Astrocyte (in vitro differentiated cells and primary cell): ENCODE data around the gene MAN1A1. TPM values are rescaled to one million over a fixed set of nuclear protein-coding genes. Genes with fewer than 3 reads are reported as not detected.

Experiments
- DNase-seq: peaks from one replicate; pipeline ENCODE4 v3.0.0-alpha.2; 2010; ENCODE audit warnings: low read depth
- FAIRE-seq: peaks from 2 replicates; lab custom pipeline; 2011; peaks lifted over from hg19 to GRCh38; lab: Jason Lieb, UNC
- H2AFZ ChIP-seq: 2 replicates; pipeline ENCODE4 v1.6.0; 2012; ENCODE audit warnings: low read depth, low read length, inconsistent platforms
- H3K27ac ChIP-seq: 2 replicates; pipeline ENCODE4 v1.5.1; 2011; ENCODE audit warnings: low read depth, low read length, inconsistent platforms
- H3K27me3 ChIP-seq: 2 replicates; pipeline ENCODE4 v1.6.0; 2011; ENCODE audit warnings: low read length, inconsistent platforms; ENCODE audit not compliant: insufficient read depth
- H3K36me3 ChIP-seq: 2 replicates; pipeline ENCODE4 v1.5.1; 2011; ENCODE audit warnings: low read length, inconsistent platforms; ENCODE audit not compliant: insufficient read depth
- H3K4me1 ChIP-seq: 2 replicates; pipeline ENCODE4 v1.5.1; 2011; ENCODE audit warnings: low read length, inconsistent platforms; ENCODE audit not compliant: insufficient read depth
- H3K4me2 ChIP-seq: 2 replicates; pipeline ENCODE4 v1.6.0; 2012; ENCODE audit warnings: low read length, inconsistent platforms
- H3K4me3 ChIP-seq: 2 replicates; pipeline ENCODE4 v1.5.1; 2011; ENCODE audit warnings: low read depth, mild to moderate bottlenecking, low read length, inconsistent platforms; ENCODE audit not compliant: insufficient read depth
- H3K79me2 ChIP-seq: 2 replicates; pipeline ENCODE4 v1.6.0; 2012; ENCODE audit warnings: mild to moderate bottlenecking, low read length, inconsistent platforms; ENCODE audit not compliant: insufficient read depth
- H3K9ac ChIP-seq: 2 replicates; pipeline ENCODE4 v1.6.0; 2012; ENCODE audit warnings: mild to moderate bottlenecking, low read length, inconsistent platforms
- H3K9me3 ChIP-seq: 2 replicates; pipeline ENCODE4 v1.5.1; 2012; ENCODE audit warnings: low read depth, mild to moderate bottlenecking, low read length, inconsistent platforms; ENCODE audit not compliant: insufficient read depth
- H4K20me1 ChIP-seq: 2 replicates; pipeline ENCODE4 v1.6.0; 2012; ENCODE audit warnings: low read length, inconsistent platforms; ENCODE audit not compliant: insufficient read depth
- H3K27ac Mint-ChIP-seq: one replicate; pipeline ENCODE4 v1.8.0; 2021; ENCODE audit warnings: mild to moderate bottlenecking, mixed read lengths; ENCODE audit not compliant: unreplicated experiment
- H3K27me3 Mint-ChIP-seq: one replicate; pipeline ENCODE4 v1.8.0; 2021; ENCODE audit warnings: low read depth, mixed read lengths; ENCODE audit not compliant: unreplicated experiment
- H3K36me3 Mint-ChIP-seq: one replicate; pipeline ENCODE4 v1.8.0; 2021; ENCODE audit warnings: low read depth, mixed read lengths; ENCODE audit not compliant: unreplicated experiment
- H3K4me1 Mint-ChIP-seq: one replicate; pipeline ENCODE4 v1.8.0; 2021; ENCODE audit warnings: low read depth, mixed read lengths; ENCODE audit not compliant: unreplicated experiment
- H3K4me3 Mint-ChIP-seq: one replicate; pipeline ENCODE4 v1.8.0; 2021; ENCODE audit warnings: mild to moderate bottlenecking, moderate library complexity, mixed read lengths; ENCODE audit not compliant: unreplicated experiment
- H3K9me3 Mint-ChIP-seq: one replicate; pipeline ENCODE4 v1.8.0; 2021; ENCODE audit warnings: mild to moderate bottlenecking, mixed read lengths; ENCODE audit not compliant: unreplicated experiment
- EZH2 ChIP-seq: IDR thresholded peaks from 2 replicates; pipeline ENCODE4 v1.6.1; 2012; ENCODE audit warnings: mild to moderate bottlenecking, low read length, inconsistent platforms; ENCODE audit not compliant: insufficient read depth
- total RNA-seq: library from RNA; stranded (reverse); gene quantifications from 2 replicates; pipeline ENCODE4 v1.2.1, GENCODE V29; 2021
- TF ChIP-seq, protein P1 (sequence below): IDR thresholded peaks from 2 replicates; pipeline ENCODE4 v1.5.1; 2011; ENCODE audit warnings: low read depth, mild to moderate bottlenecking, inconsistent platforms, low read length, moderate library complexity; ENCODE audit not compliant: insufficient read depth

The MAN1A1 gene
- total RNA-seq, 1 donor from 2014 or later, result 11.7 TPM

DNA sequence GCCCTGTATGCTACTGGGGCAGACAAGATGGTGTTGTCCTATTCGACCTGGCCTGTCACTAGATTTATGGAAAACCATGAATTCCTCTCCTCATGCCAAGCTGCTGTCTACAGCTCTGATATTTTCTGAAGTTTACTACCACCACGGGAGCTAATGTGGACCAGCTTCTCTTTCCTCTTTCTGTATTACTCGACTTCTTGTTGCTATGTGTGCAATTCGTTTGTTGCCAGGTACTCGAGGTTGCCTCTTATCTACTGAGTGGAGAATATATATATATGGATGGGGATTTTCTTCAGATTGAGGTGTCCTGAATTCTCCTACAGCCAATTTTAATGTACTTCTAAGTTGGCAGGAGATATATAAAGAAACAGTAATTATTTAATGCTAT lies 34.7 kb downstream of the MAN1A1 start:
- Histone ChIP-seq H3K27me3 (no peaks in the 10 kb centered on the region), H3K9ac (no peak overlapping the region), H3K4me3 (no peak overlapping the region), H2AFZ (no peak overlapping the region), H3K4me1 (no peaks in the 10 kb centered on the region), H3K79me2 (no peaks in the 10 kb centered on the region), H4K20me1 (no peaks in the 10 kb centered on the region), H3K9me3 (no peaks in the 10 kb centered on the region), H3K27ac (no peak overlapping the region), H3K36me3 (no peaks in the 10 kb centered on the region), H3K4me2 (no peak overlapping the region)
- Mint-ChIP-seq H3K9me3 (no peaks in the 10 kb centered on the region), H3K4me1 (peaks cover 10% of the 10 kb centered on the region), H3K27me3 (no peaks in the 10 kb centered on the region), H3K27ac (no peak overlapping the region), H3K36me3 (no peaks in the 10 kb centered on the region), H3K4me3 (no peak overlapping the region)
- TF ChIP-seq, protein P1, sequence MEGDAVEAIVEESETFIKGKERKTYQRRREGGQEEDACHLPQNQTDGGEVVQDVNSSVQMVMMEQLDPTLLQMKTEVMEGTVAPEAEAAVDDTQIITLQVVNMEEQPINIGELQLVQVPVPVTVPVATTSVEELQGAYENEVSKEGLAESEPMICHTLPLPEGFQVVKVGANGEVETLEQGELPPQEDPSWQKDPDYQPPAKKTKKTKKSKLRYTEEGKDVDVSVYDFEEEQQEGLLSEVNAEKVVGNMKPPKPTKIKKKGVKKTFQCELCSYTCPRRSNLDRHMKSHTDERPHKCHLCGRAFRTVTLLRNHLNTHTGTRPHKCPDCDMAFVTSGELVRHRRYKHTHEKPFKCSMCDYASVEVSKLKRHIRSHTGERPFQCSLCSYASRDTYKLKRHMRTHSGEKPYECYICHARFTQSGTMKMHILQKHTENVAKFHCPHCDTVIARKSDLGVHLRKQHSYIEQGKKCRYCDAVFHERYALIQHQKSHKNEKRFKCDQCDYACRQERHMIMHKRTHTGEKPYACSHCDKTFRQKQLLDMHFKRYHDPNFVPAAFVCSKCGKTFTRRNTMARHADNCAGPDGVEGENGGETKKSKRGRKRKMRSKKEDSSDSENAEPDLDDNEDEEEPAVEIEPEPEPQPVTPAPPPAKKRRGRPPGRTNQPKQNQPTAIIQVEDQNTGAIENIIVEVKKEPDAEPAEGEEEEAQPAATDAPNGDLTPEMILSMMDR, result no peak
- no peak for TF ChIP-seq EZH2
- DNase-seq, result no peak
- FAIRE-seq, result no peak

DNA sequence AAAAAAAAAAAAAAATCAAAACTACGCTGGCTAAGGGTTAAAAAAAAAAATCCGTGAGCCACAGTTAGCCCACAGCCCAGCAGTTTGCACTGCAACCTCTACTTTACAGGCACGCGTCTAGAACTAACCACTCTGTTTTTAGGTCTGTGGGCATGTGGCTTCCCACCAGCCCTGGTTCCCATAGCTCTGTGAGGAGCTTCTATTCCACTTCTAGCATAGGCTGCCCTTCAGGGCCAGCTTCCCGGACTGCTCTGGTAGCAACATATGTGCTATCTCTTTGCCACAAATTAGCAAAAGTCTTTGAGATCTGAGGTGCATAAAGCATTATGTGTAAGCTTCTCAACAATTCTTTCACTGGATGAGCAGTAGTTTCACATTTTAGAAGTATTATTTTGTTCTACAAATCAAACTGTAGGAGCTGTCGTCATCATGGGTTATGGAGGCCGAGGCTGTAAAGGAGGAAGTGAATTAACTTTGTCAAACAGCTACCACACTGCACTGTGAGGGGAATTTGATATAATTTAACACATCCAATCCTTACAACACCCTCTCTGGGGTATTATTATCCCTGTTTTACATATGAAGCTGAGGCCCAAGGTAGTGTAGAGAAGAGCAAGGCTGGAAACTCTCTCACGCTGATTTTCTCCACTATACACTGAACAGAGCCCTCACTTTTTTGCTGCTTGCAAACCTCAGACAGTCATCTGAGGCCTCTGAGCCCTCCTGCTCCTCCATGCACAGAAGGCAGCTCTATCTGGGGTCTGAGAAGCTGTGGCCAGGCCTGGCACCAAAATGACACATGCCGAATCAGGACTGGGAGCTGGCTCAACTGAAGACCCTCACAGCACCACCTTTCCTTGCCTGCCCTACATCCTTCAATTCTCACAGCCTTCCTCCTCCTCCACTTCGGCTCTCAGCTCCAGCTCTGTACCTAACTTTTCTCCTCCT lies 35.4 kb downstream of the MAN1A1 start:
- DNase-seq, result no peak
- H3K4me1 ChIP-seq, result no peaks in the 10 kb centered on the region
- no peaks in the 10 kb centered on the region for H3K27me3 Mint-ChIP-seq
- H3K4me1 Mint-ChIP-seq, result peaks cover 10% of the 10 kb centered on the region
- no peak overlapping the region for H3K4me3 ChIP-seq
- no peaks in the 10 kb centered on the region for H3K9me3 ChIP-seq
- H3K27ac Mint-ChIP-seq, result no peak overlapping the region
- FAIRE-seq, result no peak
- H3K9ac ChIP-seq, result no peak overlapping the region
- no peaks in the 10 kb centered on the region for H3K36me3 ChIP-seq
- H2AFZ ChIP-seq, result no peak overlapping the region
- TF ChIP-seq, protein P1, result no peak
- TF ChIP-seq EZH2, result no peak
- no peak overlapping the region for H3K4me2 ChIP-seq
- H3K27me3 ChIP-seq, result no peaks in the 10 kb centered on the region
- no peaks in the 10 kb centered on the region for H4K20me1 ChIP-seq
- H3K27ac ChIP-seq, result no peak overlapping the region
- no peaks in the 10 kb centered on the region for H3K79me2 ChIP-seq
- no peaks in the 10 kb centered on the region for H3K9me3 Mint-ChIP-seq
- H3K4me3 Mint-ChIP-seq, result no peak overlapping the region
- H3K36me3 Mint-ChIP-seq, result no peaks in the 10 kb centered on the region

DNA sequence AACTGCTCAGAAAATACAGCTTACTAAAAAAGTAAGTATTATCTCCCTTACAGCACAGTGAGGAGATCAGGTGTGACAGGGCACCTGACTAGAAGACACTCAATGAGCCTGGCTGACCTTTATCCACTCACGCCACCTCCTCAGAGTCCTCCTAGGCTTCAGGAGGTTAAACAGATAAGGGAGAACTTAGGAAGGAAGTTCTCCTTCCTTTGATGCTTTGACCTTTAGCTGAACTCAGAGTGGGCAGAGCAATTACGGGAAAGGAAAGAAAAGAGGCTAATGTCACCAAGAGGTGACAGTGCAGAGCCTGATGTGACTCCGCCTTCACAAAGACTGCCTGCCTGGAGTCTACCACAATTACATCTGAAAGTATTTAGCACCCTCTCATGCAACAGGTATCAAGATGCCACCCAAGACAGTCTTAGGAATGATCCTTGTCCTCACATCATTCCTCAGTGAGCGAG lies 36.7 kb downstream of the MAN1A1 start:
- no peaks in the 10 kb centered on the region for H3K79me2 ChIP-seq

More for the DNA sequence above, 36.7 kb downstream of the MAN1A1 start:
- no peak overlapping the region for H3K27ac Mint-ChIP-seq
- no peaks in the 10 kb centered on the region for H3K9me3 ChIP-seq
- H3K4me3 ChIP-seq, result no peak overlapping the region
- DNase-seq (no peak), FAIRE-seq (peak; percentile 20)
- H3K4me3 Mint-ChIP-seq, result no peak overlapping the region
- no peak overlapping the region for H2AFZ ChIP-seq
- no peak overlapping the region for H3K4me2 ChIP-seq
- no peaks in the 10 kb centered on the region for H3K9me3 Mint-ChIP-seq
- no peaks in the 10 kb centered on the region for H3K27me3 Mint-ChIP-seq
- H3K36me3 ChIP-seq, result no peaks in the 10 kb centered on the region
- no peak overlapping the region for H3K9ac ChIP-seq
- no peak for TF ChIP-seq EZH2
- TF ChIP-seq, protein P1, result no peak
- H3K4me1 Mint-ChIP-seq, result peaks cover 18% of the 10 kb centered on the region
- no peaks in the 10 kb centered on the region for H3K27me3 ChIP-seq
- H3K27ac ChIP-seq, result no peak overlapping the region
- H3K4me1 ChIP-seq, result peaks cover 6% of the 10 kb centered on the region
- no peaks in the 10 kb centered on the region for H4K20me1 ChIP-seq
- H3K36me3 Mint-ChIP-seq, result no peaks in the 10 kb centered on the region
